Skin of body (tissue), 2 donors: ENCODE data around the gene MGLL. TPM values are rescaled to one million over a fixed set of nuclear protein-coding genes. Genes with fewer than 3 reads are reported as not detected.

Experiments used
- DNase-seq: peaks from one replicate; lab custom pipeline; 2025; lab: John Stamatoyannopoulos, UW
- total RNA-seq: library from RNA; depleted of rRNA; stranded (reverse); fragments of >200 nt; gene quantifications from one replicate; pipeline ENCODE4 v1.2.3, GENCODE V29; 2014

MGLL gene
- total RNA-seq, 1 donor from 2014 or later, result 32.7 TPM

GRCh38 chr3:127774647-127775046 is 47.7 kb downstream of the MGLL start:
- DNase-seq, result no peak

- DNase-seq, result no peak
Observed at GRCh38 chr3:127773752-127774395, 48.4 kb downstream of the MGLL start.

GRCh38 chr3:127772827-127773751 is 49.2 kb downstream of the MGLL start:
- DNase-seq, result no peak

- no peak for DNase-seq
Observed at GRCh38 chr3:127772273-127772672, 50.0 kb downstream of the MGLL start.

- no peak for DNase-seq
Observed at GRCh38 chr3:127771746-127772145, 50.6 kb downstream of the MGLL start.

GRCh38 chr3:127770671-127771355 is 51.5 kb downstream of the MGLL start:
- DNase-seq, result no peak

- DNase-seq, result no peak
Observed at GRCh38 chr3:127769284-127770081, 52.8 kb downstream of the MGLL start.

- no peak for DNase-seq
Observed at GRCh38 chr3:127768346-127769008, 53.8 kb downstream of the MGLL start.

GRCh38 chr3:127767126-127767525 is 55.2 kb downstream of the MGLL start:
- no peak for DNase-seq

GRCh38 chr3:127765735-127766134 is 56.6 kb downstream of the MGLL start:
- DNase-seq, result no peak

GRCh38 chr3:127764841-127765362 is 57.4 kb downstream of the MGLL start:
- no peak for DNase-seq

GRCh38 chr3:127764301-127764700 is 58.0 kb downstream of the MGLL start:
- no peak for DNase-seq

- DNase-seq, result no peak
Observed at GRCh38 chr3:127763816-127764215, 58.5 kb downstream of the MGLL start.

GRCh38 chr3:127763337-127763736 is 59.0 kb downstream of the MGLL start:
- no peak for DNase-seq

GRCh38 chr3:127762787-127763105 is 59.6 kb downstream of the MGLL start:
- DNase-seq, result no peak

- no peak for DNase-seq
Observed at GRCh38 chr3:127762077-127762786, 60.1 kb downstream of the MGLL start.

GRCh38 chr3:127761441-127761801 is 60.9 kb downstream of the MGLL start:
- no peak for DNase-seq

- DNase-seq, result no peak
Observed at GRCh38 chr3:127760791-127761440, 61.4 kb downstream of the MGLL start.

GRCh38 chr3:127760361-127760760 is 62.0 kb downstream of the MGLL start:
- DNase-seq, result no peak

GRCh38 chr3:127759826-127760225 is 62.5 kb downstream of the MGLL start:
- DNase-seq, result no peak
